OCI-LY1 (cell line): ENCODE data around the gene SLC37A4.
"Not testable (repeated sequence)": the region's sequence is repeated elsewhere in the genome, so short reads cannot be mapped to it uniquely, and the experiment has no call there.

Experiments used
- H2AFZ ChIP-seq: fragments of 200-600 bp; sonication (generic), shearing (Covaris generic); 2 replicates; pipeline ENCODE4 v1.6.0; 2014; ENCODE audit warnings: antibody characterized with exemption, mild to moderate bottlenecking, low read length
- H3F3A ChIP-seq: fragments of 200-600 bp; sonication (generic), shearing (Covaris generic); 2 replicates; pipeline ENCODE4 v1.6.0; 2014; ENCODE audit warnings: mild to moderate bottlenecking, antibody characterized with exemption, low read length, moderate library complexity; ENCODE audit not compliant: insufficient read depth
- H3K27ac ChIP-seq: fragments of 200-600 bp; sonication (generic); 2 replicates; pipeline ENCODE4 v1.5.1; 2014; ENCODE audit warnings: low read length, mixed run types, mild to moderate bottlenecking, low read depth; ENCODE audit not compliant: poor library complexity, severe bottlenecking
- H3K27me3 ChIP-seq: fragments of 200-600 bp; sonication (generic); 2 replicates; pipeline ENCODE4 v1.6.0; 2014; ENCODE audit warnings: antibody characterized with exemption, mild to moderate bottlenecking, low read length, moderate library complexity; ENCODE audit not compliant: insufficient read depth
- H3K36me3 ChIP-seq: fragments of 200-600 bp; sonication (generic); 2 replicates; pipeline ENCODE4 v1.6.1; 2014; ENCODE audit warnings: mild to moderate bottlenecking, antibody characterized with exemption, low read length, moderate library complexity, mixed read lengths; ENCODE audit not compliant: insufficient read depth
- H3K4me1 ChIP-seq: fragments of 200-600 bp; sonication (generic); 2 replicates; pipeline ENCODE4 v1.5.1; 2014; ENCODE audit warnings: mild to moderate bottlenecking, low read length, moderate library complexity; ENCODE audit not compliant: insufficient read depth, severe bottlenecking
- H3K4me2 ChIP-seq: fragments of 200-600 bp; sonication (generic), shearing (Covaris generic); 2 replicates; pipeline ENCODE4 v1.6.1; 2014; ENCODE audit warnings: low read length
- H3K4me3 ChIP-seq: fragments of 200-600 bp; sonication (generic); 2 replicates; pipeline ENCODE4 v1.5.1; 2014; ENCODE audit warnings: low read length, low read depth, mild to moderate bottlenecking, mixed read lengths; ENCODE audit not compliant: poor library complexity, severe bottlenecking
- H3K79me2 ChIP-seq: fragments of 200-600 bp; shearing (Covaris generic); 2 replicates; pipeline ENCODE4 v1.6.1; 2016; ENCODE audit warnings: mixed run types, low read length, mixed read lengths; ENCODE audit not compliant: insufficient read depth
- H3K9ac ChIP-seq: fragments of 200-600 bp; sonication (generic), shearing (Covaris generic); 2 replicates; pipeline ENCODE4 v1.6.1; 2014; ENCODE audit warnings: mild to moderate bottlenecking, low read length, mixed read lengths
- H3K9me2 ChIP-seq: fragments of 200-600 bp; sonication (generic), shearing (Covaris generic); 2 replicates; pipeline ENCODE4 v1.6.1; 2014; ENCODE audit warnings: low read depth, mild to moderate bottlenecking, low read length, mixed read lengths
- H3K9me3 ChIP-seq: fragments of 200-600 bp; shearing (Covaris generic); 2 replicates; pipeline ENCODE4 v1.6.1; 2014; ENCODE audit warnings: low read length, mixed read lengths
- H4K20me1 ChIP-seq: fragments of 200-600 bp; sonication (generic), shearing (Covaris generic); 2 replicates; pipeline ENCODE4 v1.6.0; 2016; ENCODE audit warnings: mild to moderate bottlenecking, low read length; ENCODE audit not compliant: insufficient read depth
- EZH2 ChIP-seq: fragments of 200-600 bp; sonication (generic), shearing (Covaris generic); IDR thresholded peaks from 2 replicates; pipeline ENCODE4 v1.8.0; 2017; ENCODE audit warnings: borderline replicate concordance, mixed run types, mild to moderate bottlenecking, antibody characterized with exemption, low read length, moderate library complexity, mixed read lengths
- TF ChIP-seq, protein P1 (sequence below): fragments of 200-600 bp; sonication (generic), shearing (Covaris generic); IDR thresholded peaks from 2 replicates; pipeline ENCODE4 v1.5.1; 2017; ENCODE audit warnings: mild to moderate bottlenecking, antibody characterized with exemption, low read length, moderate library complexity, mixed read lengths

SLC37A4 gene

DNA sequence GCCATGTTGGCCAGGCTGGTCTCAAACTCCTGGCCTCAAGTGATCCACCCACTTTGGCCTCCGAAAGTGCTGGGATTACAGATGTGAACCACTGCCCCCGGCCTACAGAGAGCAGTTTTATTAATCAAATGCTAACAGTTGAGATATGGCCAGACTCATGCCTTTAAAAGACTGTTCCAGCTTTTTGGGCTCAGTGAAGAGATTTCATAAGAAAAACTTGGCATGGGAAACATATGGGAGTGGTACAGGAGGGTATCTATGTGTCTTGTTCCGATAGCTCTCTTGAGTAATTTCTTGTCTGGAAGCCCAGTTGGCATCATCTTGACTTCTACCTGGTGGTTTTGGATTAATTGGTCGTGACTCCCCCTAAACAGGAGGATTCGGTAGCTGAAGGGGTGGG lies 8.2 kb upstream of the SLC37A4 start:
- H3K79me2 ChIP-seq, result no peaks in the 10 kb centered on the region
- H3K9me3 ChIP-seq, result no peaks in the 10 kb centered on the region
- no peaks in the 10 kb centered on the region for H3K9me2 ChIP-seq
- H3K4me3 ChIP-seq, result no peak overlapping the region
- TF ChIP-seq EZH2, result no peak
- TF ChIP-seq, protein P1, sequence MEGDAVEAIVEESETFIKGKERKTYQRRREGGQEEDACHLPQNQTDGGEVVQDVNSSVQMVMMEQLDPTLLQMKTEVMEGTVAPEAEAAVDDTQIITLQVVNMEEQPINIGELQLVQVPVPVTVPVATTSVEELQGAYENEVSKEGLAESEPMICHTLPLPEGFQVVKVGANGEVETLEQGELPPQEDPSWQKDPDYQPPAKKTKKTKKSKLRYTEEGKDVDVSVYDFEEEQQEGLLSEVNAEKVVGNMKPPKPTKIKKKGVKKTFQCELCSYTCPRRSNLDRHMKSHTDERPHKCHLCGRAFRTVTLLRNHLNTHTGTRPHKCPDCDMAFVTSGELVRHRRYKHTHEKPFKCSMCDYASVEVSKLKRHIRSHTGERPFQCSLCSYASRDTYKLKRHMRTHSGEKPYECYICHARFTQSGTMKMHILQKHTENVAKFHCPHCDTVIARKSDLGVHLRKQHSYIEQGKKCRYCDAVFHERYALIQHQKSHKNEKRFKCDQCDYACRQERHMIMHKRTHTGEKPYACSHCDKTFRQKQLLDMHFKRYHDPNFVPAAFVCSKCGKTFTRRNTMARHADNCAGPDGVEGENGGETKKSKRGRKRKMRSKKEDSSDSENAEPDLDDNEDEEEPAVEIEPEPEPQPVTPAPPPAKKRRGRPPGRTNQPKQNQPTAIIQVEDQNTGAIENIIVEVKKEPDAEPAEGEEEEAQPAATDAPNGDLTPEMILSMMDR, result no peak
- no peaks in the 10 kb centered on the region for H4K20me1 ChIP-seq
- no peaks in the 10 kb centered on the region for H3K27me3 ChIP-seq
- H3F3A ChIP-seq, result no peaks in the 10 kb centered on the region
- H2AFZ ChIP-seq, result no peak overlapping the region
- peaks cover 12% of the 10 kb centered on the region for H3K4me1 ChIP-seq
- H3K9ac ChIP-seq, result no peak overlapping the region
- H3K36me3 ChIP-seq, result no peaks in the 10 kb centered on the region
- H3K4me2 ChIP-seq, result no peak overlapping the region
- H3K27ac ChIP-seq, result no peak overlapping the region

DNA sequence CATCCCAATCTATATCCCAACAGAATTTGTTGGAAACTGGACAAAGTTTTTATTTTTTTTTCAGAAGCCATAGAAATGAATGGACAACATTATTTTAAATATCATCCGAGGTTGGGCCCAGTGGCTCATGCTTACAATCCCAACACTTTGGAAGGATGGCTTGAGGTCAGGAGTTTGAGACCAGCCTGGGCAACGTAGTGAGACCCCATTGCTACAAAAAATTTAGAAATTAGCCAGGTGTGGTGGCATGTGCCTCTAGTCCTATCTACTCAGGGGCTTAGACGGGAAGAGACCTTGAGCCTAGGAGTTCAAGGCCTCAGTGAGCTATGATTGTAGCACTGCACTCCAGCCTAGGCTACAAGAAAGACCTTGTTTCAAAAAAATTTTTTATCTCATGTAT lies 4.1 kb upstream of the SLC37A4 start:
- TF ChIP-seq, protein P1, result no peak
- TF ChIP-seq EZH2, result no peak

DNA sequence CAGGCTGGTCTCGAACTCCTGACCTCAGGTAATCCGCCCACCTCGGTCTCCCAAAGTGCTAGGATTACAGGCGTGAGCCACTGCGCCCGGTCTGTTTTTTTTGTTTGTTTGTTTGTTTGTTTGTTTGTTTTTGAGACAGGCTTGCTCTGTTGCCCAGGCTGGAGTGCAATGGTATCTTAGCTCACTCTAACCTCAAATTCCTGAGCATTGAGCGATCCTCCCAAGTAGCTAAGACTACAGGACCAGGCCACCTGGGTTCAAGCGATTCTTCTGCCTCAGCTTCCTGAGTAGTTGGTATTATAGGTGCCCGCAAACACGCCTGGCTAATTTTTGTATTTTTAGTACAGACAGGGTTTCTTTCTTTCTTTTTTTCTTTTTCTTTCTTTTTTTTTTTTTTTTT lies 2.7 kb upstream of the SLC37A4 start:
- H4K20me1 ChIP-seq, H3K9me2 ChIP-seq, H3K4me3 ChIP-seq, H3F3A ChIP-seq, H2AFZ ChIP-seq, H3K9ac ChIP-seq, H3K9me3 ChIP-seq, H3K36me3 ChIP-seq, H3K27ac ChIP-seq, H3K27me3 ChIP-seq, H3K79me2 ChIP-seq, H3K4me2 ChIP-seq: not testable (repeated sequence)
- peaks cover 16% of the 10 kb centered on the region for H3K4me1 ChIP-seq

More for the DNA sequence above, 4.1 kb upstream of the SLC37A4 start:
- Histone ChIP-seq H3K4me1 (peaks cover 11% of the 10 kb centered on the region), H3K4me3 (no peak overlapping the region), H4K20me1 (no peaks in the 10 kb centered on the region), H3K9ac (no peak overlapping the region), H2AFZ (no peak overlapping the region), H3K27ac (no peak overlapping the region), H3K79me2 (0 out of 2 replicates have a peak, but pooled peaks cover 2% of the 10 kb centered on the region), H3K9me2 (no peaks in the 10 kb centered on the region), H3K36me3 (no peaks in the 10 kb centered on the region), H3K9me3 (no peaks in the 10 kb centered on the region), H3F3A (no peaks in the 10 kb centered on the region), H3K27me3 (no peaks in the 10 kb centered on the region), H3K4me2 (no peak overlapping the region)

DNA sequence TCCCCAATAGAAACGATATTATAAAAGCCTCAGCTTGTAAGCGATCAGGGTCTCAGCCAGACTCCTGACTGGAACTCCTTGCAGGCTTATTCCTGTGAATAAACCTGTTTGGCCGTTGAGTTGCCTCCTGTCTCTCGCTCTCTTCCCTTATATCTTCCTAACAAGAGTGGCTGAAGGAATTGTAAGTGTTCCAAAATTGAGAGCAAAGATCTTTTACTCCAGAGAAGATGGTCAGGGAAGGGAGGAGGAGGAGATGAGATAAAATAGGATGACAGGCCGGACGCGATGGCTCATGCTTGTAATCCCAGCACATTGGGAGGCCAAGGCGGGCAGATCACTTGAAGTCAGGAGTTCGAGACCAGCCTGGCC lies 1.2 kb upstream of the SLC37A4 start:
- no peak overlapping the region for H3K4me3 ChIP-seq
- H4K20me1 ChIP-seq, result no peaks in the 10 kb centered on the region
- peaks cover 19% of the 10 kb centered on the region for H3K4me1 ChIP-seq
- H3F3A ChIP-seq, result no peaks in the 10 kb centered on the region
- 0 out of 2 replicates have a peak, but pooled peaks cover 5% of the 10 kb centered on the region for H3K79me2 ChIP-seq
- H3K4me2 ChIP-seq, result no peak overlapping the region
- no peaks in the 10 kb centered on the region for H3K27me3 ChIP-seq
- H3K36me3 ChIP-seq, result peaks cover 18% of the 10 kb centered on the region; the same call in 1 of the 2 replicates
- TF ChIP-seq, protein P1, result no peak
- no peak for TF ChIP-seq EZH2
- H3K27ac ChIP-seq, result no peak overlapping the region
- H3K9me3 ChIP-seq, result no peaks in the 10 kb centered on the region
- H2AFZ ChIP-seq, result no peak overlapping the region
- H3K9ac ChIP-seq, result no peak overlapping the region
- H3K9me2 ChIP-seq, result no peaks in the 10 kb centered on the region
